Smooth muscle cell of the brain vasculature (primary cell): ENCODE measurements around the gene MTCH1.
"Not testable (repeated sequence)": the region's sequence is repeated elsewhere in the genome, so short reads cannot be mapped to it uniquely, and the experiment has no call there.

Experiments used
- DNase-seq: peaks from one replicate; pipeline ENCODE4 v3.0.0-alpha.2; 2012; ENCODE audit warnings: low read depth, low spot score

The MTCH1 gene

GRCh38 chr6:36954262-36954931 is 31.6 kb downstream of the MTCH1 start, which contains the start of gene PI16:
PI16 (plus strand) TSS chr6:36954738; CDS start chr6:36954761, 23 bp downstream.
- no peak for DNase-seq

GRCh38 chr6:36953931-36954261 is 32.1 kb downstream of the MTCH1 start:
- DNase-seq = no peak

GRCh38 chr6:36949636-36950035 is 36.4 kb downstream of the MTCH1 start:
- no peak for DNase-seq

GRCh38 chr6:36949076-36949475 is 36.9 kb downstream of the MTCH1 start:
- not testable (repeated sequence) for DNase-seq

GRCh38 chr6:36947570-36948351 is 38.2 kb downstream of the MTCH1 start:
- DNase-seq = no peak

GRCh38 chr6:36946526-36946925 is 39.5 kb downstream of the MTCH1 start:
- DNase-seq = no peak

- DNase-seq = no peak
Measured at GRCh38 chr6:36945301-36945700, 40.7 kb downstream of the MTCH1 start.

GRCh38 chr6:36944650-36945049 is 41.3 kb downstream of the MTCH1 start:
- DNase-seq = no peak

GRCh38 chr6:36942329-36942728 is 43.7 kb downstream of the MTCH1 start:
- DNase-seq = not testable (repeated sequence)

GRCh38 chr6:36941561-36941960 is 44.4 kb downstream of the MTCH1 start:
- not testable (repeated sequence) for DNase-seq

- DNase-seq = no peak
Measured at GRCh38 chr6:36940027-36940426, 46.0 kb downstream of the MTCH1 start.

- not testable (repeated sequence) for DNase-seq
Measured at GRCh38 chr6:36939005-36939404, 47.0 kb downstream of the MTCH1 start.

- no peak for DNase-seq
Measured at GRCh38 chr6:36938536-36938935, 47.5 kb downstream of the MTCH1 start.

GRCh38 chr6:36937896-36938295 is 48.1 kb downstream of the MTCH1 start:
- no peak for DNase-seq

GRCh38 chr6:36936824-36937223 is 49.2 kb downstream of the MTCH1 start:
- no peak for DNase-seq

GRCh38 chr6:36934901-36935300 is 51.1 kb downstream of the MTCH1 start:
- DNase-seq = no peak

- DNase-seq = no peak
Measured at GRCh38 chr6:36933519-36933918, 52.5 kb downstream of the MTCH1 start.

GRCh38 chr6:36933102-36933501 is 52.9 kb downstream of the MTCH1 start:
- DNase-seq = no peak

GRCh38 chr6:36930483-36930882 is 55.5 kb downstream of the MTCH1 start:
- DNase-seq = no peak

GRCh38 chr6:36929607-36930006 is 56.4 kb downstream of the MTCH1 start:
- DNase-seq = no peak

- DNase-seq = no peak
Measured at GRCh38 chr6:36929152-36929551, 56.8 kb downstream of the MTCH1 start.

- DNase-seq = no peak
Measured at GRCh38 chr6:36928547-36928918, 57.5 kb downstream of the MTCH1 start.
